Transverse colon (tissue), 4 donors: ENCODE data around the gene SHPK.

Experiments
- CTCF ChIP-seq, 5 experiments: fragments of 200-600 bp in 3 of 5; fragments of 450-650 bp in 2 of 5; sonication (generic) in 3 of 5; IDR thresholded peaks; 1 replicate in 2 of 5; 2 replicates in 3 of 5; pipeline ENCODE4 v1.5.1; 2016 to 2017; ENCODE audit warnings: antibody characterized with exemption in 5 of 5, inconsistent platforms in 3 of 5, mild to moderate bottlenecking in 2 of 5, moderate library complexity in 1 of 5
- POLR2A ChIP-seq: fragments of 450-650 bp; IDR thresholded peaks from one replicate; pipeline ENCODE4 v1.6.1; 2016; ENCODE audit warnings: antibody characterized with exemption, mild to moderate bottlenecking, moderate library complexity
- POLR2AphosphoS5 ChIP-seq, 3 donors: sonication (generic); formaldehyde crosslinking; IDR thresholded peaks; one replicate each; pipeline ENCODE4 v1.6.1; 2016; ENCODE audit warnings: antibody characterized with exemption in 3 of 3

GRCh38 chr17:3658784-3659449 lies 22.9 kb upstream of the SHPK start:
- TF ChIP-seq CTCF (IDR thresholded peaks at IDR 0.05) (no peak), POLR2A (no peak), POLR2AphosphoS5 (IDR thresholded peaks at IDR 0.05) (no peak)
